ENCODE measurements around the gene DTD1.

The DTD1 gene

GRCh38 chr20:18671203-18671710 is 83.4 kb downstream of the DTD1 start:
- Histone ChIP-seq H3K36me3 (ENCODE audit: control insufficient read depth in 2 of 2, insufficient read depth in 2 of 2, low read length in 2 of 2) (no peaks in the 10 kb centered on the region), H3K9me3 (ENCODE audit: control insufficient read depth in 2 of 2, low read length in 2 of 2) (no peaks in the 10 kb centered on the region), H3K4me1 (ENCODE audit: control insufficient read depth in 2 of 2, insufficient read depth in 2 of 2, low read length in 2 of 2) (no peaks in the 10 kb centered on the region), H3K27ac (ENCODE audit: low read depth in 2 of 2, low read length in 2 of 2) (no peak overlapping the region), H3K4me3 (ENCODE audit: low read length in 2 of 2) (no peak overlapping the region), H3K27me3 (ENCODE audit: control insufficient read depth in 2 of 2, insufficient read depth in 2 of 2, low read length in 2 of 2) (no peaks in the 10 kb centered on the region), H3K9ac (ENCODE audit: low read depth in 1 of 2, low read length in 2 of 2) (no peak overlapping the region)

DNA sequence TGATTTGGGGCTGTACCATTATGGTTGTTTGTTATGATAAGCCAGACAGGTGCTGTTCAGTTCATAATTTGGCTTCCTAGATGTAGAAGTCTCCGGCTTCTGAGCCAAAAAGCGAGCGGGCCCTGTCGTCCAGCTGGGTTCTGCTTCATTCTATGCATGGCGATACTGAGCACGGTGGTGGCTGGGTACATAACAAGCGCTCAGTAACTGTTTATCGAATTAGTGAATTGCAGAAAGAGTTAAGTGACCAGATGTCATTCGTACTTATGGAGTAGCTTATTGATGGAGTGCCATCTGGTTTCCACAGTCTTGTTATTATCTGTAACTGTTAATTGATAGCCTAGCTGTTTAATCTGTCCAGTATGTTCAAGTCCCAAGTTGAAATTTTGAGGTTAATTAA is 85.0 kb downstream of the DTD1 start:
- Histone ChIP-seq H3K9ac (ENCODE audit: low read depth in 1 of 2, low read length in 2 of 2) (no peak overlapping the region), H3K27ac (ENCODE audit: low read depth in 2 of 2, low read length in 2 of 2) (no peak overlapping the region), H3K4me1 (ENCODE audit: control insufficient read depth in 2 of 2, insufficient read depth in 2 of 2, low read length in 2 of 2) (no peaks in the 10 kb centered on the region), H3K36me3 (ENCODE audit: control insufficient read depth in 2 of 2, insufficient read depth in 2 of 2, low read length in 2 of 2) (no peaks in the 10 kb centered on the region), H3K9me3 (ENCODE audit: control insufficient read depth in 2 of 2, low read length in 2 of 2) (no peaks in the 10 kb centered on the region), H3K4me3 (ENCODE audit: low read length in 2 of 2) (no peak overlapping the region), H3K27me3 (ENCODE audit: control insufficient read depth in 2 of 2, insufficient read depth in 2 of 2, low read length in 2 of 2) (no peaks in the 10 kb centered on the region)

DNA sequence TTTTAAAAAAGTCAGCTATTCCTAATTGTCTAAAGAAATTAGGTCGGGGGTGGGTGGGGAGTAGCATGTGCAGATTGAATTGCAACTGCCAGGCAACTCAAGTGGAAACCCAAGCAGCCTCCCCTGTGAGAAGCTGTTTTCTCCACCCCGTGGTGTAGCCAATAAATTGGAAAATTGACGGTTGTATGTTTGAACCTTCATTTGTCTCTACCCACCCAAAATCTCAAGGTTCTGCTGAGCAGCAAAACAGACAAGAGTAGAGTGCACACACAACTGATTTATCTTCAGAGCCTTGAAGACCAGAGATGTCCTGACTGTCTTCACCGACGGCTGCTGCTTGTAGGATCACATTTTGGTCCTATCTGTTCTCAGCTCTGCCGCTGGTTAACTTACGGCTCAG is 88.5 kb downstream of the DTD1 start:
- no peaks in the 10 kb centered on the region for H3K36me3 ChIP-seq (ENCODE audit: control insufficient read depth in 2 of 2, insufficient read depth in 2 of 2, low read length in 2 of 2)
- no peaks in the 10 kb centered on the region for H3K9me3 ChIP-seq (ENCODE audit: control insufficient read depth in 2 of 2, low read length in 2 of 2)
- H3K4me1 ChIP-seq (ENCODE audit: control insufficient read depth in 2 of 2, insufficient read depth in 2 of 2, low read length in 2 of 2) = no peaks in the 10 kb centered on the region
- H3K27ac ChIP-seq (ENCODE audit: low read depth in 2 of 2, low read length in 2 of 2) = no peak overlapping the region
- H3K9ac ChIP-seq (ENCODE audit: low read depth in 1 of 2, low read length in 2 of 2) = no peak overlapping the region
- H3K4me3 ChIP-seq (ENCODE audit: low read length in 2 of 2) = no peak overlapping the region
- H3K27me3 ChIP-seq (ENCODE audit: control insufficient read depth in 2 of 2, insufficient read depth in 2 of 2, low read length in 2 of 2) = no peaks in the 10 kb centered on the region

DNA sequence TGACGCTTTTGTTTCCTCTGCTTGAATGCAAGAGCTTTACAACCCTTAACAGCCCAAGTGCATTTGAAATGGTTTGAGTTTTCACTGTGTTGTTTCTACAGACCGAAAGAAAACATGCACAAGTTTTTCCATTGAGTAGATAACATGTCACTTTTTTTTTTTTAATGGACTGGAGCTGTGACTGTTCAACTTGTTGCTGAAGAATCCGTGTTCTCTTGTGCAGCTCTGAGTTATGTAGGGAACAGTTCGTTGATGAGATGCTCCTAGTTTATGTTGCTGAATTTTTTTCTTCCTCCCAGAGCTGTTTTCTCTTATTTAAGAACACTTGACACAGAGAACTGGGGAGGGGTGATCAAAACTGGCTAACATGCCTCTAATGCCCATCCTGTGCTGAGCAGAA is 89.3 kb downstream of the DTD1 start:
- Histone ChIP-seq H3K36me3 (ENCODE audit: control insufficient read depth in 2 of 2, insufficient read depth in 2 of 2, low read length in 2 of 2) (no peaks in the 10 kb centered on the region), H3K4me1 (ENCODE audit: control insufficient read depth in 2 of 2, insufficient read depth in 2 of 2, low read length in 2 of 2) (no peaks in the 10 kb centered on the region), H3K9ac (ENCODE audit: low read depth in 1 of 2, low read length in 2 of 2) (no peak overlapping the region), H3K9me3 (ENCODE audit: control insufficient read depth in 2 of 2, low read length in 2 of 2) (no peaks in the 10 kb centered on the region), H3K27me3 (ENCODE audit: control insufficient read depth in 2 of 2, insufficient read depth in 2 of 2, low read length in 2 of 2) (no peaks in the 10 kb centered on the region), H3K27ac (ENCODE audit: low read depth in 2 of 2, low read length in 2 of 2) (no peak overlapping the region), H3K4me3 (ENCODE audit: low read length in 2 of 2) (no peak overlapping the region)

DNA sequence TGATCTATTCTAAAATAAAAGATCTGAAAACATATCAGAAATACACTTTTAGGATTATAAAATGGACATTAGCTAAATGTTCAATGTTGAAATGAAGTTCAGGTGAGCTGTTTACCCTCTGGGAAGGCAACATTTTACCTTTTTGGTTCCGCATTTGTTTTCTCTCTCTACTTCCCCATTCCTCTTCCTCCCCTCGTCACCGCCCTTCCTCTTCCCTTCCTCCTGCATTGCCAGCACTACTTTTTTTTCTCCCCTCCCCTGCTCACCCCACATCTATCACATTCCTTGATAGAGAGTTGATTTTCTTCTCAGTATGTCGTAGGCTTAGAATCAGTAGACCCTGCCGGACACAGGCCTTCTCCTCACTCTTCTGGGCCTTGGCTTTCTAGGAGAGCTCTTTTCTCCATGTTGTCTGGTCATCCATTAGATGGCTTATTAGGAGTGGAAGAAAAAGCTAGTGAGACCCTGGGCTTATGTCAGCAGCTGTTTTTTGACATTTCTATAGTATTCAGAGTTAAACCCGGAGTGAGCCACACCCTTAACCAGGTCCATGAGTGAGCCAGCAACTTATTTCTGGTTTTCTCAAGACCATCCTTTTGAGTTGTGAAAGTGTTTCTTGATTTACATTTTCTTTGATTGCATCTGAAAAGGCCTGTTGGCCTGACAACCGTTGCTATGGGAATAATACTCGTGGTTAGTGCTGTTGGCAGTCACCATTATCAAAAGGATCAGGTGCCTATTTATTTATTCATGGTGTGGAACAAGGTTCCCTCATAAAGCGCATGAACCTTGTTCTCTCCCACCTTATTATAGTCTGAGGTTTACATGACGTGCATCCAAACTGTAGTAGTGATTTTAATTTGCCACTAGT is 90.9 kb downstream of the DTD1 start:
- Histone ChIP-seq H3K36me3 (ENCODE audit: control insufficient read depth in 2 of 2, insufficient read depth in 2 of 2, low read length in 2 of 2) (no peaks in the 10 kb centered on the region), H3K27me3 (ENCODE audit: control insufficient read depth in 2 of 2, insufficient read depth in 2 of 2, low read length in 2 of 2) (no peaks in the 10 kb centered on the region), H3K9ac (ENCODE audit: low read depth in 1 of 2, low read length in 2 of 2) (no peak overlapping the region), H3K27ac (ENCODE audit: low read depth in 2 of 2, low read length in 2 of 2) (no peak overlapping the region), H3K4me1 (ENCODE audit: control insufficient read depth in 2 of 2, insufficient read depth in 2 of 2, low read length in 2 of 2) (no peaks in the 10 kb centered on the region), H3K4me3 (ENCODE audit: low read length in 2 of 2) (no peak overlapping the region), H3K9me3 (ENCODE audit: control insufficient read depth in 2 of 2, low read length in 2 of 2) (no peaks in the 10 kb centered on the region)

DNA sequence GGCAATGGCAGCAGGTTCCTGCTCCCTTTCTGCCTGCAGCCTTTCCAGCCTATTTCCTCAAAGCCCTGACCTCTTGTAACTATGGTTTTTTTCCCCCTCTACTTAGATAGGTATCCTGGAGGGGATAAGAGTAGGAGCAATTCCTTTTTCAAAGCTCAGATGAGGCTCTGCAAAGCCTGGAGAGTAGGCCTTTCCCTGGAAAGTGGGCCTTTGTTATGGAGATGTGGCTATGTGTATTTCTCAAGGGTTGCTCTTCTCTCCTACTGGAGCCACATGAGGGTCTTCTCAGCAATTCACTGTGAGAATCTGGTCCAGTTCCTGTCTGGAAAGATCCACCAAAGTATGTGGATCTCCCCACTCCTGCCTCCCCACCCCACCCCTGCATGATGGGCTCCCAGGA is 96.0 kb downstream of the DTD1 start:
- Histone ChIP-seq H3K27ac (ENCODE audit: low read depth in 2 of 2, low read length in 2 of 2) (no peak overlapping the region), H3K9ac (ENCODE audit: low read depth in 1 of 2, low read length in 2 of 2) (no peak overlapping the region), H3K9me3 (ENCODE audit: control insufficient read depth in 2 of 2, low read length in 2 of 2) (no peaks in the 10 kb centered on the region), H3K36me3 (ENCODE audit: control insufficient read depth in 2 of 2, insufficient read depth in 2 of 2, low read length in 2 of 2) (no peaks in the 10 kb centered on the region), H3K4me1 (ENCODE audit: control insufficient read depth in 2 of 2, insufficient read depth in 2 of 2, low read length in 2 of 2) (no peaks in the 10 kb centered on the region), H3K27me3 (ENCODE audit: control insufficient read depth in 2 of 2, insufficient read depth in 2 of 2, low read length in 2 of 2) (no peaks in the 10 kb centered on the region), H3K4me3 (ENCODE audit: low read length in 2 of 2) (no peak overlapping the region)

- no peaks in the 10 kb centered on the region for H3K27me3 ChIP-seq (ENCODE audit: control insufficient read depth in 2 of 2, insufficient read depth in 2 of 2, low read length in 2 of 2)
- no peaks in the 10 kb centered on the region for H3K4me1 ChIP-seq (ENCODE audit: control insufficient read depth in 2 of 2, insufficient read depth in 2 of 2, low read length in 2 of 2)
- H3K36me3 ChIP-seq (ENCODE audit: control insufficient read depth in 2 of 2, insufficient read depth in 2 of 2, low read length in 2 of 2) = no peaks in the 10 kb centered on the region
- H3K27ac ChIP-seq (ENCODE audit: low read depth in 2 of 2, low read length in 2 of 2) = no peak overlapping the region
- H3K4me3 ChIP-seq (ENCODE audit: low read length in 2 of 2) = no peak overlapping the region
- H3K9ac ChIP-seq (ENCODE audit: low read depth in 1 of 2, low read length in 2 of 2) = no peak overlapping the region
- H3K9me3 ChIP-seq (ENCODE audit: control insufficient read depth in 2 of 2, low read length in 2 of 2) = no peaks in the 10 kb centered on the region
Observed at GRCh38 chr20:18684775-18685174, 96.9 kb downstream of the DTD1 start.

- H3K36me3 ChIP-seq (ENCODE audit: control insufficient read depth in 2 of 2, insufficient read depth in 2 of 2, low read length in 2 of 2) = no peaks in the 10 kb centered on the region
- no peaks in the 10 kb centered on the region for H3K4me1 ChIP-seq (ENCODE audit: control insufficient read depth in 2 of 2, insufficient read depth in 2 of 2, low read length in 2 of 2)
- no peaks in the 10 kb centered on the region for H3K9me3 ChIP-seq (ENCODE audit: control insufficient read depth in 2 of 2, low read length in 2 of 2)
- H3K4me3 ChIP-seq (ENCODE audit: low read length in 2 of 2) = no peak overlapping the region
- H3K27me3 ChIP-seq (ENCODE audit: control insufficient read depth in 2 of 2, insufficient read depth in 2 of 2, low read length in 2 of 2) = no peaks in the 10 kb centered on the region
- no peak overlapping the region for H3K27ac ChIP-seq (ENCODE audit: low read depth in 2 of 2, low read length in 2 of 2)
- H3K9ac ChIP-seq (ENCODE audit: low read depth in 1 of 2, low read length in 2 of 2) = no peak overlapping the region
Observed at GRCh38 chr20:18685406-18685805, 97.6 kb downstream of the DTD1 start.

GRCh38 chr20:18686696-18687095 is 98.8 kb downstream of the DTD1 start:
- no peak overlapping the region for H3K9ac ChIP-seq (ENCODE audit: low read depth in 1 of 2, low read length in 2 of 2)
- no peak overlapping the region for H3K4me3 ChIP-seq (ENCODE audit: low read length in 2 of 2)
- no peaks in the 10 kb centered on the region for H3K9me3 ChIP-seq (ENCODE audit: control insufficient read depth in 2 of 2, low read length in 2 of 2)

GRCh38 chr20:18688676-18689075 is 100.8 kb downstream of the DTD1 start:
- H3K4me3 ChIP-seq (ENCODE audit: low read length in 2 of 2) = no peak overlapping the region
- H3K9me3 ChIP-seq (ENCODE audit: control insufficient read depth in 2 of 2, low read length in 2 of 2) = no peaks in the 10 kb centered on the region
- no peaks in the 10 kb centered on the region for H3K4me1 ChIP-seq (ENCODE audit: control insufficient read depth in 2 of 2, insufficient read depth in 2 of 2, low read length in 2 of 2)
- no peak overlapping the region for H3K9ac ChIP-seq (ENCODE audit: low read depth in 1 of 2, low read length in 2 of 2)
- H3K27ac ChIP-seq (ENCODE audit: low read depth in 2 of 2, low read length in 2 of 2) = no peak overlapping the region
- no peaks in the 10 kb centered on the region for H3K36me3 ChIP-seq (ENCODE audit: control insufficient read depth in 2 of 2, insufficient read depth in 2 of 2, low read length in 2 of 2)
- H3K27me3 ChIP-seq (ENCODE audit: control insufficient read depth in 2 of 2, insufficient read depth in 2 of 2, low read length in 2 of 2) = no peaks in the 10 kb centered on the region

More at GRCh38 chr20:18686696-18687095, 98.8 kb downstream of the DTD1 start:
- Histone ChIP-seq H3K36me3 (ENCODE audit: control insufficient read depth in 2 of 2, insufficient read depth in 2 of 2, low read length in 2 of 2) (no peaks in the 10 kb centered on the region), H3K4me1 (ENCODE audit: control insufficient read depth in 2 of 2, insufficient read depth in 2 of 2, low read length in 2 of 2) (no peaks in the 10 kb centered on the region), H3K27ac (ENCODE audit: low read depth in 2 of 2, low read length in 2 of 2) (no peak overlapping the region), H3K27me3 (ENCODE audit: control insufficient read depth in 2 of 2, insufficient read depth in 2 of 2, low read length in 2 of 2) (no peaks in the 10 kb centered on the region)

Data from mucosa of rectum (tissue), 2 donors.